Measurements from ENCODE around the gene PTPRK. TPM values are rescaled to one million over a fixed set of nuclear protein-coding genes. Genes with fewer than 3 reads are reported as not detected.
"Not testable (repeated sequence)": the region's sequence is repeated elsewhere in the genome, so short reads cannot be mapped to it uniquely, and the experiment has no call there.

Gene PTPRK
- total RNA-seq, 1 donor from 2014 or later = 38.2 TPM

- ATAC-seq (no peak), DNase-seq (ENCODE audit: low spot score) (no peak)
Measured at GRCh38 chr6:128452713-128453112, 67.7 kb downstream of the PTPRK start.

GRCh38 chr6:128446497-128446896 is 73.9 kb downstream of the PTPRK start:
- DNase-seq (ENCODE audit: low spot score) (no peak), ATAC-seq (no peak)

- ATAC-seq (no peak), DNase-seq (ENCODE audit: low spot score) (no peak)
Measured at GRCh38 chr6:128443553-128443952, 76.8 kb downstream of the PTPRK start.

GRCh38 chr6:128439627-128440026 is 80.8 kb downstream of the PTPRK start:
- ATAC-seq (no peak), DNase-seq (ENCODE audit: low spot score) (no peak)

GRCh38 chr6:128438393-128438792 is 82.0 kb downstream of the PTPRK start:
- ATAC-seq = peak; percentile 49
- no peak for DNase-seq (ENCODE audit: low spot score)

GRCh38 chr6:128437685-128438084 is 82.7 kb downstream of the PTPRK start:
- DNase-seq (ENCODE audit: low spot score) (no peak), ATAC-seq (no peak)

- peak; percentile 51 for ATAC-seq
- DNase-seq (ENCODE audit: low spot score) = not testable (repeated sequence)
Measured at GRCh38 chr6:128434752-128435151, 85.6 kb downstream of the PTPRK start.

- ATAC-seq (no peak), DNase-seq (ENCODE audit: low spot score) (no peak)
Measured at GRCh38 chr6:128432394-128432793, 88.0 kb downstream of the PTPRK start.

- ATAC-seq (no peak), DNase-seq (ENCODE audit: low spot score) (no peak)
Measured at GRCh38 chr6:128427139-128427538, 93.3 kb downstream of the PTPRK start.

- ATAC-seq (no peak), DNase-seq (ENCODE audit: low spot score) (no peak)
Measured at GRCh38 chr6:128425856-128426255, 94.5 kb downstream of the PTPRK start.

GRCh38 chr6:128422871-128423270 is 97.5 kb downstream of the PTPRK start:
- ATAC-seq (no peak), DNase-seq (ENCODE audit: low spot score) (no peak)

- DNase-seq (ENCODE audit: low spot score) = no peak
- no peak for ATAC-seq
Measured at GRCh38 chr6:128422200-128422599, 98.2 kb downstream of the PTPRK start.

- ATAC-seq (no peak), DNase-seq (ENCODE audit: low spot score) (no peak)
Measured at GRCh38 chr6:128421788-128422187, 98.6 kb downstream of the PTPRK start.

- DNase-seq (ENCODE audit: low spot score) (no peak), ATAC-seq (no peak)
Measured at GRCh38 chr6:128417698-128418097, 102.7 kb downstream of the PTPRK start.

- DNase-seq (ENCODE audit: low spot score) = no peak
- ATAC-seq = no peak
Measured at GRCh38 chr6:128415387-128415786, 105.0 kb downstream of the PTPRK start.

- DNase-seq (ENCODE audit: low spot score) = no peak
- ATAC-seq = peak; percentile 91
Measured at GRCh38 chr6:128414943-128415342, 105.5 kb downstream of the PTPRK start.

- DNase-seq (ENCODE audit: low spot score) = no peak
- no peak for ATAC-seq
Measured at GRCh38 chr6:128413291-128413690, 107.1 kb downstream of the PTPRK start.

- no peak for ATAC-seq
Measured at GRCh38 chr6:128412680-128413079, 107.7 kb downstream of the PTPRK start.

GRCh38 chr6:128410584-128410983 is 109.8 kb downstream of the PTPRK start:
- DNase-seq (ENCODE audit: low spot score) (no peak), ATAC-seq (no peak)

More at GRCh38 chr6:128412680-128413079, 107.7 kb downstream of the PTPRK start:
- DNase-seq (ENCODE audit: low spot score) = no peak

- ATAC-seq = no peak
- DNase-seq (ENCODE audit: low spot score) = no peak
Measured at GRCh38 chr6:128409003-128409402, 111.4 kb downstream of the PTPRK start.

GRCh38 chr6:128406453-128406852 is 113.9 kb downstream of the PTPRK start:
- no peak for DNase-seq (ENCODE audit: low spot score)
- ATAC-seq = peak; percentile 75

- DNase-seq (ENCODE audit: low spot score) (no peak), ATAC-seq (no peak)
Measured at GRCh38 chr6:128403618-128404444, 116.6 kb downstream of the PTPRK start.

- DNase-seq (ENCODE audit: low spot score) = no peak
- ATAC-seq = no peak
Measured at GRCh38 chr6:128400875-128401274, 119.5 kb downstream of the PTPRK start.

Measured in left lobe of liver (tissue), 2 donors.